GM10847 (cell line): ENCODE data around the gene ZNF287.

Source experiments
- POLR2A ChIP-seq: IDR thresholded peaks from 2 replicates; pipeline ENCODE4 v1.6.1; 2011; ENCODE audit not compliant: insufficient read length; ENCODE audit errors: extremely low read depth

ZNF287 gene

DNA sequence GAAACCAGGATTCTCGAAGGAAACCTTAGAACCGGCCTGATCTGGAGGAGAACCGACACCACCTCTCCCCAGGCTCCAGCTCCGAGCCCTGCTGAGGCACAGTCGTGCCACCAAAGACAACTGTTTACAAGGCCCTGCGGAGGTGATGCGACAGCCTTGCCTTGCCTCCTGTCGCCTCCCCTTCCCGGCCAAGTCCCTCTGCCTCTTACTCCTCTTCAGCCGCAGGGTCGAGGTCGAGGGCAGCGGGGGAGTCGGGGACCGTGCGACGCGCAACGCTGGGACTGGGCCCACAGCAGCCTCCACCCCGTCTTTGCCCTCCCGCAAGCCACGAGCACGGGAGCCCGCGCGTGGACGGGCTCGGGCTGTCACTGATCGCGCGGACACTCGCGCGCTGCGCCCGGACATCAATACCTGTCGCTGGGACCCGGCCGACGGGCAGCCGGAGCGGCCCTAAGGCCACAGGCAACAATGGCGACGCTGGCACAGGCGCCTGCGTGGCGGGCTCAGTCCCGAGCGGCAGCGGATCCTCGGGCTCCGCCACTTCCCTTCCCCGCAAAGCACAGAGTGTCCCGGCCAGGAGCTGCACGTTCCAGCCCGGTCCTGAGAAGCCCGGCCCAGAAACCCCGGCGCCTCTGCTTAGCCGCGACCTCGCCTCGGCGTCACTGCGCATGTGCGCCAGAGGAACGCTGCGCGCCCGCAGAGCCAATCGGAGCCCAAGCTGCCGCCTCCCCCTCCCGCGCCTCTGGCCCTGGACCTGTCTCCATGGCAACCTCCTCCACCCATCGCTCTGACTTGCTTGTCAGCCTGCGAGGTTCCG is at the start of gene ZNF287:
Gene ZNF287, minus strand, starts transcription at position 664 of the 817 bp plus-strand sequence. CDS start 1,473 bp downstream, outside the sequence.
- peak; percentile 37 for TF ChIP-seq POLR2A

DNA sequence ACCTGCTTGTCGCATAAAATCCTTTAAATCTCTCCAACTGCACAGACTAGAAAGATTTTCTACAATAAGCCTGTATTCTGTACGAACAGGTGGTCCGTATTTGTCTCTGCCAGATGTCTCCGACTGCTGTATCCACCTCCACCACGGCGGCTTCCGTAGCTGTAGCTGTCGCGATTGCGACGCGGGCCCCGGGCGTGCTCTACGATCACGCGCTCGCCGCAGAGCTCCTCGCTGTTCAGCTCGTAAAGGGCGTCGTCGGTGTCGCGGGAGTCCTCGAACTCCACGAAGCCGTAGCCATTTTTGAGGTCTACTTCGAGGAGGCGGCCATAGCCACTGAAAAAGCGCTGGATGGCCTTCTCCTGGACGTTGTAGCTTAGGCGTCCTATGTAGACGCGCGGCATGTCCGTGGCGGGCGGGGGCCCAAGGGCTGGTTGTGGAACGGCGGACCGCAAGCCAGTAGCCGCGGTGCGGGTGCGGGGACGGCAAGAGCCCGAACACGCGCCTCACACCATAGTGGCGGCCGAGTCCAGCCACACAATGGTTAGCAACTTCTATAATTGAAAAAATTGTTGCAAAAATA is 48.6 kb upstream of the ZNF287 start:
- no peak for TF ChIP-seq POLR2A

DNA sequence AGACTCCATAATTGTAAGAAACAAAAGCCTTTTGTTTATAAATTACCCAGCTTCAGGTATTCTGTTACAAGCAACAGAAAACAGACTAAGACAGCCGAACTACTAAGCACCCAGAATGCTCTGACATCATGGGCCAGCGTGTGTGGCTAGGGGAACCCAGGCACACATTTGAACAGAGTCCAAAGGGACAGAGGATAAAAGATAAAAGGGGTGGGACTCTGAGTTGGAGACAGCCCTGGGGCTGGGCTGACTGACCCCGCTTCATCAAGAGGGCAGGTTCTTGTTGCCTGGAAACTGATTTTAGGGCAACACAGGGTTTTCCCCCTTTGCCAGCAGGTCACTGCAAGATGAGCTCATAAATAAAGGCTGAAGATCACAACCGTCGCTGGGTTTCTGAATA is 30.5 kb upstream of the ZNF287 start:
- TF ChIP-seq POLR2A: no peak

DNA sequence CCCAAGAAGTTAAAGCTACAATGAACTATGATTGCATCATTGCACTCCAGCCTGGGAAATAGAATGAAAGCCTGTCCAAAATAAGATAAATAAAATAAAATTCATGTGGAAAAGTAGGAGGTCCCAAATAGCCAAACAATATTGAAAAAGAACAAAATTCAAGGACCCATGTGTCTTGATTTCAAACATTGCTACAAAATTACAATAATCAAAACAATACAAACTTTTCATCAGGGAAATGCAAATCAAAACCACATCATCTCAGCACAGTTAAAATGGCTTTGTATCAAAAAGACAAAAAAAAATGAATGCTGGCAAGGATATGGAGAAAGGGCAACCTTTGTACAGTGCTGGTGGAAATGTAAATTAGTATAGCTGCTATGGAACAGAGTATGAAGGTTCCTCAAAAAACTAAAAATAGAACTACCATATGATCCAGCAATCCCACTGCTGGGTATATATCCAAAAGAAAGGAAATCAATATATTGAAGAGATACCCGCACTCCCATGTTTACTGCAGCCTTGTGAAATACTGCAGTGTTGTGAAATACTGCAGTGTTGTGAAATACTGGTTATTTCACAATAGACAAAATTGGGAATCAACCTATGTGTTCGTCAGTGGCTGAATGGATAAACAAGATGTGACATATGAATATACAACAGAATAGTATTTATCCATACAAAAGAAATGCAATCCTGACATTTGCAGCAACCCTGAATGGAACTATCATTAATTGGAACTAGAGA is 24.5 kb upstream of the ZNF287 start:
- no peak for TF ChIP-seq POLR2A

DNA sequence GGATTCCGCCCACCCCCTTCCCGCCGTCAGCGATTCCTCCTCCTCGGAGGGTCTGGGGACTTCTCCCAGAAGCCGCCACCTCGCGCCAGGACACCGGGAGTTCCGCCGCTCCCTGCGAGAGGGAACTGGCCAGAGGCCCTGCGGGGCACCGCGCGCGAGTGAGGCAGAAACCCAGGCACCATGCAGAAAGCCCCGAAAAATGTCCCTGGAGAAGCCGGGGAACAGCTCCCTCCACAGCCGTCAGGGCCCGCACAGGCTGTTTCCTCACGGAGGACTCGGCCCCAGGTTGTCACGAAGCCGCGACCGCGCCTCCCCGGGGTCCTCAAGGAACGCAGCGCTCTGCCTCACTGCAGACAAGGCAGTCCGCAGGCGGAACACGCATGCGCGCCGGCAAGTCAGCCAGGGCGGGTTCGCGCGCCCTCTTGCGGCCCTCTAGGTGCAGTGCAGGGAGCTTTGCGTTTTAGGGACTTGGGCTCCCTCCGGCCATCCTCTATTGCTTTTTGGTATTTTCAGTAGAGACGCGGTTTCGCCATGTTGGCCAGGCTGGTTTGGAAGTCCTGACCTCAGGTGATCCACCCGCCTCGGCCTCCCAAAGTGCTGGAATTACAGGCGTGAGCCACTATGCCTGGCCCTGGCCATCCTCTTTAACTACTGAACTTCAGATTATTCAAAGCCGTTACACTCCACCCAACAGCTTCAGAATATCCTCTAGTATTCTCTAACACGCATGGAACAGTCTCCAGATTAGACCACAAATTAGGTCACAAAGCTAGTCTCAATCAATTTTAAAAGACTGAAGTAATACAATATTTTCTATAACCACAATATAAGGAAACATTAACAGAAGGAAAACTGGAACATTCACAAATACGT is 20.3 kb upstream of the ZNF287 start:
- TF ChIP-seq POLR2A: no peak

DNA sequence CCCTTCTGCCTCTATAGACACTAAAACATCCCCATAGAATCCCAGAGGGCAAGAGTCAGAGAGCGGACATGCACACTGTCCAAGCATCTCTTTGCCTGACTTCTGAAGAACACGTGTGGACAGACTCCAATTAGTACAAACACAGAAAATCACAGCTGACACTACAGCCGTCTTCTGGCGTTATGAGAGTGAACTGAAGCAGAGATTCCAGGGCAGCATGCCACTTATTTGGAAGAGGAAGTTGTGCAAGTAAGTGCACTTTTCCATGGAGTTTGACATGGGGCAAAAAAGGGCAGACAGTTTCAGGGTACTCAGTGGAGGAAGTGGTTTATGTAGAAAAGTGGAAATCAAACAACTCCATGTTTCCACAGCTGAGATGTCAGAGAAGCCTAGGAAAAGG is 16.8 kb upstream of the ZNF287 start:
- TF ChIP-seq POLR2A: no peak

- TF ChIP-seq POLR2A: no peak
These were observed 15.4 kb upstream of the ZNF287 start for GRCh38 chr17:16584273-16584995.

- TF ChIP-seq POLR2A: no peak
These were observed 14.8 kb upstream of the ZNF287 start for GRCh38 chr17:16583781-16584180.

DNA sequence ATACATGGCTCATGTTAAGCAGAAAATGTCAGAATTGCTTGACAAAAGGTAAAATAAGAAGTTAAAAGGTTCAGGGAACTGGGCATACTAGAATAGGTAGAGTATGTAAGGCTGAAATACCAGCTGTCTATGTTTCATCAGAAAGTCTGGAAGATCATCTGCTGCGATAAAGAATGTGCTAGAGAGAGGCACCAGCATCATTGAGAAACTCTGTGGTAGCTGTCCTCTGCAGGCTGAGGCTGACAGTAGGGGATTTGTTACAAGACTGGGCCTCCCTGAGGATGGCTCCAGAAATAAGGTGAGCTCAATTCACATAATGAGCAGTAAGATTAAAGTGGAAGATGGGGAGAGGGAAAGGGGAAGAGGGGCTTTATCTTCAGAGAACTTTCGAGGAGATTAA is 4.5 kb upstream of the ZNF287 start:
- no peak for TF ChIP-seq POLR2A

DNA sequence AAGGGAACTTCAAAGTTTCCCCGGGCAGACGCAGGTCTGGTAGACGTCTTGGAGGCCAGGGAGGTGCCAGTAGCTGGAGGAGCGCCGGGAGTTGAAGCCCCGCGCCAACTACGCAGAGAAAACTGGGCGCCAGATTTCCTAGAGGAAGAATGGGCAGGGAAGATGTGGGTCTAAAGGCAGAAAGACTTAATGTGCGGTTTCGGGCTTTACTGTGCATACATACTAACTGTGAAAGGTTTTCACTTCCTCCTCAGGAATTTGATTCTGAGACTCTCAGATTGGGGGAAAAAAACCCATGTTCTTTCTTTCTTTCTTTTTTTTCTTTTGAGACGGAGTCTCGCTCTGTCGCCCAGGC is 331 bp upstream of the ZNF287 start:
- no peak for TF ChIP-seq POLR2A

- TF ChIP-seq POLR2A: no peak
These were observed 16.4 kb downstream of the ZNF287 start for GRCh38 chr17:16552637-16553045.

DNA sequence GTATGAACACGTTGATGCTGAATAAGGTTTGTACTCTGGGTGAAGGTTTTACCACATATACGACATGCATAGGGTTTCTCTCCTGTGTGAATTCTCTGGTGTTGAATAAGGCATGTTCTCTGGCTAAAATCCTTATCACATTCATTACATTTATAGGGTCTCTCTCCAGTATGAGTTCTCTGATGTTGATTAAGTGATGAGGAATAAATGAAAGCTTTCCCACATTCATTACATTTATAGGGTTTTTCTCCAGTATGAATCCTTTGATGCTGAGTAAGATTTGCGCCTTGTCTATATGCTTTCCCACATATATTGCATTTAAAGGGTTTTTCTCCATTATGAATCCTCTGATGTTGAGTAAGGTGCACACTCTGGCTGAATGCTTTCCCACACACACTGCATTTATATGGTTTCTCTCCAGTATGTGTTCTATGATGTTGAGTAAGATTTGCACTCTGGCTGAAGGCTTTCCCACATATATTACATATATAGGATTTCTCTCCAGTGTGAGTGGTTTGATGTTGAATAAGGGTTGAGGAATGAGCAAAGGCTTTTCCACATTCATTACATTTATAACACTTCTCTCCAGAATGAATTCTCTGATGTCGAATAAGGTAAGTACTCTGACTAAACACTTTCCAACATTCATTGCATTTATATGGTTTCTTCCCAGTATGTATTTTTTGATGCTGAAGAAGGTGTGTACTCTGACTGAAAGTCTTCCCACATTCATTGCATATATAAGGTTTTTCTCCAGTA is 16.9 kb downstream of the ZNF287 start:
- no peak for TF ChIP-seq POLR2A

- TF ChIP-seq POLR2A: no peak
These were observed 31.9 kb downstream of the ZNF287 start for GRCh38 chr17:16537130-16537458.

DNA sequence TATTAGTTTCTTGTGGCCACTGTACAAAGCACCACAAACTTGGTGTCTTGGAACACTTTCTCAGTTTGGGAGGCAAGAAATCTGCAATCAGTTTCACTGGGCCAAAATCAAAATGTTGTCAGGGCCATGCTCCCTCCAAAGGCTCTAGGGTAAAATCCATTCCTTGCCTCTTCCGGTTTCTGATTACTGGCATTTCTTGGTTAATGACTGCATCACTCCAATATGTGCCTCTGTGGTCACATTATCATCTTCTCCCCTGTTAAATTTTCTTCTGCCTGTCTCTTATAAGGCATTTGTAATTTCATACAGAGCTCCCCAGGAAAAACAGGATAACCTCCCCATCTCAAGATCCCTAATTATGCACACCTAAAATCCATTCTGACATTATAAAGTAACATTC is 34.8 kb downstream of the ZNF287 start:
- TF ChIP-seq POLR2A: no peak
